Measurements from ENCODE around the gene SLC32A1. TPM values are rescaled to one million over a fixed set of nuclear protein-coding genes. Genes with fewer than 3 reads are reported as not detected.
A peak's percentile ranks its signal among the peaks of the same experiment; 100 is the strongest.

SLC32A1 gene
- total RNA-seq, 1 donor from 2014 or later, result not detected

GRCh38 chr20:38763616-38764015 is 39.3 kb downstream of the SLC32A1 start:
- H3K27me3 ChIP-seq (ENCODE audit: low read depth), result no peaks in the 10 kb centered on the region
- ATAC-seq (no peak), DNase-seq (no peak)
- peaks cover 100% of the 10 kb centered on the region for H3K36me3 ChIP-seq
- no peaks in the 10 kb centered on the region for H3K9me3 ChIP-seq
- TF ChIP-seq, protein P1, sequence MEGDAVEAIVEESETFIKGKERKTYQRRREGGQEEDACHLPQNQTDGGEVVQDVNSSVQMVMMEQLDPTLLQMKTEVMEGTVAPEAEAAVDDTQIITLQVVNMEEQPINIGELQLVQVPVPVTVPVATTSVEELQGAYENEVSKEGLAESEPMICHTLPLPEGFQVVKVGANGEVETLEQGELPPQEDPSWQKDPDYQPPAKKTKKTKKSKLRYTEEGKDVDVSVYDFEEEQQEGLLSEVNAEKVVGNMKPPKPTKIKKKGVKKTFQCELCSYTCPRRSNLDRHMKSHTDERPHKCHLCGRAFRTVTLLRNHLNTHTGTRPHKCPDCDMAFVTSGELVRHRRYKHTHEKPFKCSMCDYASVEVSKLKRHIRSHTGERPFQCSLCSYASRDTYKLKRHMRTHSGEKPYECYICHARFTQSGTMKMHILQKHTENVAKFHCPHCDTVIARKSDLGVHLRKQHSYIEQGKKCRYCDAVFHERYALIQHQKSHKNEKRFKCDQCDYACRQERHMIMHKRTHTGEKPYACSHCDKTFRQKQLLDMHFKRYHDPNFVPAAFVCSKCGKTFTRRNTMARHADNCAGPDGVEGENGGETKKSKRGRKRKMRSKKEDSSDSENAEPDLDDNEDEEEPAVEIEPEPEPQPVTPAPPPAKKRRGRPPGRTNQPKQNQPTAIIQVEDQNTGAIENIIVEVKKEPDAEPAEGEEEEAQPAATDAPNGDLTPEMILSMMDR (IDR thresholded peaks at IDR 0.05), result no peak
- H3K4me3 ChIP-seq, result no peak overlapping the region
- H3K4me1 ChIP-seq, result no peaks in the 10 kb centered on the region
- intact Hi-C loops (cut with DNase I), result no loop called here
- no peak overlapping the region for H3K27ac ChIP-seq

- Histone ChIP-seq H3K27ac (no peak overlapping the region), H3K4me3 (no peak overlapping the region), H3K9me3 (no peaks in the 10 kb centered on the region), H3K36me3 (peaks cover 100% of the 10 kb centered on the region), H3K4me1 (no peaks in the 10 kb centered on the region), H3K27me3 (ENCODE audit: low read depth) (no peaks in the 10 kb centered on the region)
- intact Hi-C loops (cut with DNase I), result no loop called here
- DNase-seq, result no peak
- ATAC-seq, result peak in 1 of 2 donors; percentile 39
- TF ChIP-seq, protein P1 (IDR thresholded peaks at IDR 0.05), result no peak
These were observed 40.5 kb downstream of the SLC32A1 start for GRCh38 chr20:38764567-38765318.

DNA sequence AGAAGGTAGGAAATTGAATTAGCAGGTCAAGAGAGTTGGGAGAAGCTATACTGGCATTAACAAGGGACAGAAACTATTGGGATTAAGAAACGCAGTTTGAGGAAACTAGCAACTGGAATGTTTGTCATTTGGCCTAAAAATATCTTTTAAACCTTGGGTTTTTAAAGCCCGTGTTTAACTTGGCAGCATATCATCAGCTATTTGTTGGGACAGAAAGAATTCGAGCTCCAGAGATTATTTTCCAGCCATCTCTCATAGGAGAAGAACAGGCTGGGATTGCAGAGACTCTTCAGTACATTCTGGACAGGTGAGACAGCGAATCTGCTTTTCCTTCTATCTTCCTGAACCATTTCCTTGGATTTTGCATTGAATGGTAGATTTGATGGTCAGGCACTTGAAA is 41.8 kb downstream of the SLC32A1 start:
- intact Hi-C loops (cut with DNase I), result no loop called here
- Histone ChIP-seq H3K36me3 (peaks cover 99% of the 10 kb centered on the region), H3K9me3 (no peaks in the 10 kb centered on the region), H3K4me1 (no peaks in the 10 kb centered on the region), H3K27ac (no peak overlapping the region), H3K27me3 (ENCODE audit: low read depth) (no peaks in the 10 kb centered on the region), H3K4me3 (no peak overlapping the region)
- ATAC-seq, result no peak
- TF ChIP-seq, protein P1 (IDR thresholded peaks at IDR 0.05), result no peak
- no peak for DNase-seq

DNA sequence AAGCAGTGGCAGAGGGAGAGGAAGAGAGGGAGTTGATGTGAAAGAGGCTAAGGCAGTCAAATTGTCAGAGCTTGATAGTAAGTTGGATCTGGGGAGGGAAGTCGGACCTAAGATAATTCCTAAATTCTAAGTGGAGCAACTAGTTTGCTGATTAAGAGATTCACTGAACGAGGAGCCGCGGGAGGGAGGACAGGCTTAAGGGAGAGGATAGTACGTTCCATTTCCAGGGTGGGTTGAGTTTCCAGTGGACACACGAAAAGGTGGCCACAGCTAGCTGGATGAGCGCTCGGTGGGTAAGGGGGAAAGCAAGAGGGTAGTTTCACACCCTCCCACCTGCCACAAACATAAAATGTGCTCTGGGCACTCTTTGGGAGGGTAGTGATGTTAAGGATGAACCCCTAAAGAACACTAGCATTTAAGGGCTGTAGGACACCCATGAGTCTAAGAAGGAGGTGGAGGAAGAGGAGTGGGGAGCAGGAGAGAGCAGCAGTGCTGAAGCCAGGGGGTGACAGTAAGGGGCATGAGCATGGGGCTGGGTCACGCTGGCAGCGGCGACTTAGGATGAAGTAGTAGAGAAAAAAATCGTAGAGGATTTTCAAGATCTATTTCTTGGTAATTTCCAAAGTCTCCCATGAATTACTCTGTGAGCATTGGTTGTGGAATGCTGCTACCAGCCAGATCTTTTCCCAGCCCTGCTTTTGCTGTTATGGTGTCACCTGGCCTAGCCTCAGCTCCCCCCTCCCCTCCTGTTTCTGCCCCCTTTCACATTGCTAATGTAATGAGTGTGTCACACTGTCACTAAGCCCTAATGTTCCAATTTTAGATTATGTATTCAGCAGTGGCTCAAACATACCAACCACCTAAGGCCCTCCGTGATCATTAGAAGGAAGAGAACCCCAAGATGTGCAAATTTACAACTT is 45.4 kb downstream of the SLC32A1 start:
- peaks cover 98% of the 10 kb centered on the region for H3K36me3 ChIP-seq
- ATAC-seq, result no peak
- no peaks in the 10 kb centered on the region for H3K4me1 ChIP-seq
- TF ChIP-seq, protein P1 (IDR thresholded peaks at IDR 0.05), result no peak
- H3K27me3 ChIP-seq (ENCODE audit: low read depth), result no peaks in the 10 kb centered on the region
- H3K27ac ChIP-seq, result no peak overlapping the region
- no peaks in the 10 kb centered on the region for H3K9me3 ChIP-seq
- no peak overlapping the region for H3K4me3 ChIP-seq
- intact Hi-C loops (cut with DNase I), result no loop called here
- no peak for DNase-seq

- TF ChIP-seq, protein P1 (IDR thresholded peaks at IDR 0.05), result no peak
- peaks cover 95% of the 10 kb centered on the region for H3K36me3 ChIP-seq
These were observed 46.3 kb downstream of the SLC32A1 start for GRCh38 chr20:38770546-38770945.

More at GRCh38 chr20:38770546-38770945, 46.3 kb downstream of the SLC32A1 start:
- intact Hi-C loops (cut with DNase I), result no loop called here
- no peak overlapping the region for H3K4me3 ChIP-seq
- H3K27me3 ChIP-seq (ENCODE audit: low read depth), result no peaks in the 10 kb centered on the region
- H3K4me1 ChIP-seq, result no peaks in the 10 kb centered on the region
- no peak overlapping the region for H3K27ac ChIP-seq
- H3K9me3 ChIP-seq, result no peaks in the 10 kb centered on the region
- DNase-seq (no peak), ATAC-seq (no peak)
